ENCODE results near the gene CD226. TPM values are rescaled to one million over a fixed set of nuclear protein-coding genes. Genes with fewer than 3 reads are reported as not detected.
"Not testable (repeated sequence)": the region's sequence is repeated elsewhere in the genome, so short reads cannot be mapped to it uniquely, and the experiment has no call there.

Gene CD226
- total RNA-seq, 1 donor from 2014 or later: 5.8 TPM

- H3K36me3 ChIP-seq: no peaks in the 10 kb centered on the region
- no peak overlapping the region for H3K4me3 ChIP-seq
- H3K27me3 ChIP-seq: no peaks in the 10 kb centered on the region
- TF ChIP-seq, protein P1, sequence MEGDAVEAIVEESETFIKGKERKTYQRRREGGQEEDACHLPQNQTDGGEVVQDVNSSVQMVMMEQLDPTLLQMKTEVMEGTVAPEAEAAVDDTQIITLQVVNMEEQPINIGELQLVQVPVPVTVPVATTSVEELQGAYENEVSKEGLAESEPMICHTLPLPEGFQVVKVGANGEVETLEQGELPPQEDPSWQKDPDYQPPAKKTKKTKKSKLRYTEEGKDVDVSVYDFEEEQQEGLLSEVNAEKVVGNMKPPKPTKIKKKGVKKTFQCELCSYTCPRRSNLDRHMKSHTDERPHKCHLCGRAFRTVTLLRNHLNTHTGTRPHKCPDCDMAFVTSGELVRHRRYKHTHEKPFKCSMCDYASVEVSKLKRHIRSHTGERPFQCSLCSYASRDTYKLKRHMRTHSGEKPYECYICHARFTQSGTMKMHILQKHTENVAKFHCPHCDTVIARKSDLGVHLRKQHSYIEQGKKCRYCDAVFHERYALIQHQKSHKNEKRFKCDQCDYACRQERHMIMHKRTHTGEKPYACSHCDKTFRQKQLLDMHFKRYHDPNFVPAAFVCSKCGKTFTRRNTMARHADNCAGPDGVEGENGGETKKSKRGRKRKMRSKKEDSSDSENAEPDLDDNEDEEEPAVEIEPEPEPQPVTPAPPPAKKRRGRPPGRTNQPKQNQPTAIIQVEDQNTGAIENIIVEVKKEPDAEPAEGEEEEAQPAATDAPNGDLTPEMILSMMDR (IDR thresholded peaks at IDR 0.05): no peak
- DNase-seq: no peak
- H3K4me1 ChIP-seq: no peaks in the 10 kb centered on the region
- no peak overlapping the region for H3K27ac ChIP-seq
- no peaks in the 10 kb centered on the region for H3K9me3 ChIP-seq
- peak; percentile 62 for ATAC-seq
- intact Hi-C loops (cut with DNase I): no loop called here
Observed at GRCh38 chr18:69838620-69839411, 108.9 kb downstream of the CD226 start.

DNA sequence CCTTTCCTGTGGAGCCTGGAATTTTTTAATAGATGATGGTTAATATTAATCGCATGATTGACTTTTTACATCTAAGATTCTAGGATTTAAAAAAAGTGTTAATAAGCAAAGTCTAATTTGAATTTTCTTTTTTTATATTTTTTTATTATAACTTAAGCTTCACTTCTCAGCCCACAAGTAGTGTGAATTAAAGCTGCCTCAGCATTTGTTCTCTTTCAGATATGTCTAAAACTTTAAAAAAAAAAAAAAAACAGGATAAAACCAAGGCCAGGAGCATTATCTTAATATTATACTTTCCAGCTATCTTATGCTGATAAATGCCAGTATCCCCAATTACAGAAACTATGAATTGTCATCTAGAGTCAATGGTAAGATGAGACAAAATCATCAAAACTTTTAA is 109.7 kb downstream of the CD226 start:
- Histone ChIP-seq H3K36me3 (no peaks in the 10 kb centered on the region), H3K9me3 (no peaks in the 10 kb centered on the region), H3K27ac (no peak overlapping the region), H3K27me3 (no peaks in the 10 kb centered on the region), H3K4me3 (no peak overlapping the region), H3K4me1 (no peaks in the 10 kb centered on the region)
- TF ChIP-seq, protein P1 (IDR thresholded peaks at IDR 0.05): no peak
- intact Hi-C loops (cut with DNase I): no loop called here
- DNase-seq (no peak), ATAC-seq (no peak)

- DNase-seq; H3K27me3 ChIP-seq; intact Hi-C loops (cut with DNase I): not testable (repeated sequence)
Observed at GRCh38 chr18:69834980-69835379, 112.7 kb downstream of the CD226 start.

GRCh38 chr18:69830189-69830588 is 117.5 kb downstream of the CD226 start:
- Histone ChIP-seq H3K9me3 (no peaks in the 10 kb centered on the region), H3K27ac (no peak overlapping the region), H3K4me3 (no peak overlapping the region), H3K4me1 (no peaks in the 10 kb centered on the region), H3K27me3 (no peaks in the 10 kb centered on the region), H3K36me3 (no peaks in the 10 kb centered on the region)
- intact Hi-C loops (cut with DNase I): no loop called here
- ATAC-seq: no peak
- DNase-seq: no peak
- TF ChIP-seq, protein P1 (IDR thresholded peaks at IDR 0.05): no peak

More at GRCh38 chr18:69834980-69835379, 112.7 kb downstream of the CD226 start:
- H3K9me3 ChIP-seq, H3K27ac ChIP-seq, ATAC-seq, H3K4me1 ChIP-seq, H3K36me3 ChIP-seq, H3K4me3 ChIP-seq: not testable (repeated sequence)

- Histone ChIP-seq H3K27ac (no peak overlapping the region), H3K27me3 (no peaks in the 10 kb centered on the region), H3K4me1 (no peaks in the 10 kb centered on the region), H3K36me3 (no peaks in the 10 kb centered on the region), H3K4me3 (no peak overlapping the region), H3K9me3 (no peaks in the 10 kb centered on the region)
- intact Hi-C loops (cut with DNase I): no loop called here
- no peak for ATAC-seq
- TF ChIP-seq, protein P1 (IDR thresholded peaks at IDR 0.05): no peak
- no peak for DNase-seq
Observed at GRCh38 chr18:69820538-69820937, 127.1 kb downstream of the CD226 start.

DNA sequence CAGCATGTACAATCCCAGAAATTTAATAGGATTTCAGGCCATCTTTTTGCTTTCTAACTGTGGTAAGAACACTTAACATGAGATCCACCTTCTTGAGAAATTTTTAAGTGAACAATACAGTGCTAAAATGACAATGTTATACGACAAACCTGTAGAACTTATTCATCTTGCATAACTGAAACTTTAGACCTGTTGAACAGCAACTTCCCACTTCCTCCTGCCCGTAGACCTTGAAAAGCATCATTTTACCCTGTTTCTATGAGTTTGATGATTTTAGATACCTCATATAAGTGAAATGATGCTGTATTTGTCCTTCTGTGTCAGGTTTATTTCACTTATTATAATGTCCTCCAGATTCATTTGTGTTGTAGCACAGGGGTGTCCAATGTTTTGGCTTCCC is 128.2 kb downstream of the CD226 start:
- Histone ChIP-seq H3K27me3 (no peaks in the 10 kb centered on the region), H3K4me3 (no peak overlapping the region), H3K9me3 (no peaks in the 10 kb centered on the region), H3K4me1 (no peaks in the 10 kb centered on the region), H3K27ac (no peak overlapping the region), H3K36me3 (no peaks in the 10 kb centered on the region)
- intact Hi-C loops (cut with DNase I): no loop called here
- DNase-seq (no peak), ATAC-seq (no peak)
- TF ChIP-seq, protein P1 (IDR thresholded peaks at IDR 0.05): no peak

Data from upper lobe of right lung (tissue), 1 donor.